ENCODE measurements around the gene SVOPL. TPM values are rescaled to one million over a fixed set of nuclear protein-coding genes. Genes with fewer than 3 reads are reported as not detected.

SVOPL gene
- total RNA-seq, 1 donor from 2014 or later: not detected

GRCh38 chr7:138630059-138630610, 71.0 kb downstream of the SVOPL start:
- no peaks in the 10 kb centered on the region for H3K9me3 Mint-ChIP-seq
- DNase-seq (no peak), ATAC-seq (ENCODE audit: low read depth) (no peak)
- no peak for TF ChIP-seq CTCF (IDR thresholded peaks at IDR 0.05)
- intact Hi-C loops (cut with micrococcal nuclease): no loop called here
- ChIA-PET POLR2A (no interaction called here), CTCF (no interaction called here)
- no peak overlapping the region for H3K27ac Mint-ChIP-seq
- no peaks in the 10 kb centered on the region for H3K36me3 Mint-ChIP-seq (ENCODE audit: low read depth)
- H3K4me1 Mint-ChIP-seq: peaks cover 1% of the 10 kb centered on the region
- no peak overlapping the region for H3K4me3 Mint-ChIP-seq
- peaks cover 7% of the 10 kb centered on the region for H3K27me3 Mint-ChIP-seq

- DNase-seq (no peak), ATAC-seq (ENCODE audit: low read depth) (no peak)
- intact Hi-C loops (cut with micrococcal nuclease): no loop called here
- no peak for TF ChIP-seq CTCF (IDR thresholded peaks at IDR 0.05)
- H3K27ac Mint-ChIP-seq: no peak overlapping the region
- H3K4me3 Mint-ChIP-seq: no peak overlapping the region
- peaks cover 1% of the 10 kb centered on the region for H3K4me1 Mint-ChIP-seq
- no peaks in the 10 kb centered on the region for H3K36me3 Mint-ChIP-seq (ENCODE audit: low read depth)
- H3K9me3 Mint-ChIP-seq: no peaks in the 10 kb centered on the region
- H3K27me3 Mint-ChIP-seq: peaks cover 5% of the 10 kb centered on the region
- CTCF ChIA-PET: no interaction called here
- POLR2A ChIA-PET: no interaction called here
These were observed 73.8 kb downstream of the SVOPL start for GRCh38 chr7:138627361-138627760.

- intact Hi-C loops (cut with micrococcal nuclease): no loop called here
- no peak for TF ChIP-seq CTCF (IDR thresholded peaks at IDR 0.05)
- H3K9me3 Mint-ChIP-seq: no peaks in the 10 kb centered on the region
- POLR2A ChIA-PET: no interaction called here
- DNase-seq: no peak
- H3K36me3 Mint-ChIP-seq (ENCODE audit: low read depth): no peaks in the 10 kb centered on the region
- ATAC-seq (ENCODE audit: low read depth): no peak
- CTCF ChIA-PET: no interaction called here
- H3K27me3 Mint-ChIP-seq: peaks cover 4% of the 10 kb centered on the region
- no peak overlapping the region for H3K27ac Mint-ChIP-seq
- no peak overlapping the region for H3K4me3 Mint-ChIP-seq
- H3K4me1 Mint-ChIP-seq: peaks cover 1% of the 10 kb centered on the region
These were observed 74.3 kb downstream of the SVOPL start for GRCh38 chr7:138626846-138627245.

GRCh38 chr7:138625849-138626230, 75.3 kb downstream of the SVOPL start:
- POLR2A ChIA-PET: no interaction called here

More at GRCh38 chr7:138625849-138626230, 75.3 kb downstream of the SVOPL start:
- no peak overlapping the region for H3K27ac Mint-ChIP-seq
- no peak overlapping the region for H3K4me3 Mint-ChIP-seq
- DNase-seq (no peak), ATAC-seq (ENCODE audit: low read depth) (no peak)
- H3K4me1 Mint-ChIP-seq: peaks cover 1% of the 10 kb centered on the region
- H3K9me3 Mint-ChIP-seq: no peaks in the 10 kb centered on the region
- intact Hi-C loops (cut with micrococcal nuclease): no loop called here
- no peak for TF ChIP-seq CTCF (IDR thresholded peaks at IDR 0.05)
- H3K36me3 Mint-ChIP-seq (ENCODE audit: low read depth): no peaks in the 10 kb centered on the region
- no peaks in the 10 kb centered on the region for H3K27me3 Mint-ChIP-seq
- CTCF ChIA-PET: no interaction called here
